Measurements from ENCODE around the gene TOGARAM2.

- TF ChIP-seq EZH2 (IDR thresholded peaks at IDR 0.05; ENCODE audit: borderline replicate concordance, low read depth, low read length, poor library complexity, severe bottlenecking), result no peak
- no peak for TF ChIP-seq CTCF (conservative IDR thresholded peaks at IDR 0.05; ENCODE audit: low read depth, low read length)
These were observed 66.2 kb downstream of the TOGARAM2 start for GRCh38 chr2:29047083-29047845.

All from A673 (cell line).